HEK293 (cell line): ENCODE data around the gene SSC4D.

Source experiments
- CTCF ChIA-PET: fragments of 350-600 bp; formaldehyde crosslinking; extraction: SDS; loops from one replicate; lab custom pipeline; 2021; ENCODE audit warnings: antibody characterized with exemption; lab: Yijun Ruan, JAX
- POLR2A ChIA-PET: fragments of 300-600 bp; formaldehyde crosslinking; extraction: SDS; loops from one replicate; lab custom pipeline; 2020; ENCODE audit warnings: antibody characterized with exemption, inconsistent platforms; lab: Yijun Ruan, JAX
- H3K27ac ChIP-seq: fragments of 200-500 bp; sonication (Bioruptor generic); 2 replicates; pipeline ENCODE4 v1.5.1; 2014; ENCODE audit warnings: low read depth, low read length, control low read depth, inconsistent platforms; ENCODE audit errors: extremely low read depth
- H3K36me3 ChIP-seq, 2 experiments: fragments of 200-500 bp in 1 of 2; sonication (Bioruptor generic) in 1 of 2; 1 replicate in 1 of 2; 2 replicates in 1 of 2; pipeline ENCODE4 v1.5.1; 2014 to 2017; ENCODE audit warnings: inconsistent platforms in 2 of 2, low read length in 2 of 2; ENCODE audit not compliant: control insufficient read depth in 2 of 2, insufficient read depth in 1 of 2
- H3K4me1 ChIP-seq: fragments of 200-500 bp; sonication (Bioruptor generic); 2 replicates; pipeline ENCODE4 v1.5.1; 2014; ENCODE audit warnings: mild to moderate bottlenecking, low read length, inconsistent platforms; ENCODE audit not compliant: control insufficient read depth, insufficient read depth
- H3K4me3 ChIP-seq: 2 replicates; pipeline ENCODE4 v1.5.1; 2011; ENCODE audit warnings: low read depth, mild to moderate bottlenecking, control low read depth, low read length, moderate library complexity
- H3K9me3 ChIP-seq: fragments of 200-500 bp; sonication (Bioruptor generic); 2 replicates; pipeline ENCODE4 v1.5.1; 2014; ENCODE audit warnings: low read depth, low read length, inconsistent platforms; ENCODE audit not compliant: control insufficient read depth, insufficient read depth
- BCL11B ChIP-seq: fragments of 450-650 bp; formaldehyde crosslinking; IDR thresholded peaks from 2 replicates; pipeline ENCODE4 v1.5.1; 2016; ENCODE audit warnings: low read depth, missing biosample characterization, missing genetic modification characterization
- FEZF1 ChIP-seq: fragments of 450-650 bp; formaldehyde crosslinking; IDR thresholded peaks from 2 replicates; pipeline ENCODE4 v1.5.1; 2016; ENCODE audit warnings: missing biosample characterization, missing genetic modification characterization
- GLI4 ChIP-seq: fragments of 450-650 bp; formaldehyde crosslinking; IDR thresholded peaks from 2 replicates; pipeline ENCODE4 v1.5.1; 2016; ENCODE audit warnings: missing biosample characterization, missing genetic modification characterization
- HOXD13 ChIP-seq: sonication (generic); formaldehyde crosslinking; IDR thresholded peaks from 2 replicates; pipeline ENCODE4 v1.8.0; 2022; ENCODE audit warnings: missing genetic modification reagents, borderline replicate concordance
- MYNN ChIP-seq: fragments of 450-650 bp; formaldehyde crosslinking; IDR thresholded peaks from 2 replicates; pipeline ENCODE4 v1.5.1; 2016; ENCODE audit warnings: missing biosample characterization, missing genetic modification characterization, borderline replicate concordance
- ZBTB1 ChIP-seq: fragments of 450-650 bp; formaldehyde crosslinking; IDR thresholded peaks from 2 replicates; pipeline ENCODE4 v1.5.1; 2016; ENCODE audit warnings: missing biosample characterization, missing genetic modification characterization
- ZEB2 ChIP-seq: fragments of 450-650 bp; formaldehyde crosslinking; IDR thresholded peaks from 2 replicates; pipeline ENCODE4 v1.5.1; 2016; ENCODE audit warnings: missing biosample characterization, missing genetic modification characterization
- ZFHX2 ChIP-seq: fragments of 450-650 bp; formaldehyde crosslinking; conservative IDR thresholded peaks from 2 replicates; pipeline ENCODE4 v1.5.1; 2016; ENCODE audit warnings: missing biosample characterization, missing genetic modification characterization
- ZFP41 ChIP-seq: fragments of 450-650 bp; formaldehyde crosslinking; IDR thresholded peaks from 2 replicates; pipeline ENCODE4 v1.5.1; 2016; ENCODE audit warnings: missing biosample characterization, missing genetic modification characterization, borderline replicate concordance
- ZNF10 ChIP-seq: fragments of 450-650 bp; formaldehyde crosslinking; IDR thresholded peaks from 2 replicates; pipeline ENCODE4 v1.5.1; 2017; ENCODE audit warnings: missing biosample characterization, missing genetic modification characterization
- ZNF121 ChIP-seq: fragments of 450-650 bp; formaldehyde crosslinking; IDR thresholded peaks from 2 replicates; pipeline ENCODE4 v1.5.1; 2016; ENCODE audit warnings: missing biosample characterization, missing genetic modification characterization
- ZNF140 ChIP-seq: fragments of 450-650 bp; formaldehyde crosslinking; IDR thresholded peaks from 2 replicates; pipeline ENCODE4 v1.5.1; 2016; ENCODE audit warnings: missing biosample characterization, missing genetic modification characterization
- ZNF184 ChIP-seq: fragments of 450-650 bp; IDR thresholded peaks from 2 replicates; pipeline ENCODE4 v1.5.1; 2018; ENCODE audit warnings: missing biosample characterization, mild to moderate bottlenecking, missing genetic modification characterization
- ZNF214 ChIP-seq: fragments of 450-650 bp; formaldehyde crosslinking; IDR thresholded peaks from 2 replicates; pipeline ENCODE4 v1.5.1; 2017; ENCODE audit warnings: missing biosample characterization, mild to moderate bottlenecking, missing genetic modification characterization, borderline replicate concordance
- ZNF239 ChIP-seq: fragments of 450-650 bp; formaldehyde crosslinking; IDR thresholded peaks from 2 replicates; pipeline ENCODE4 v1.5.1; 2016; ENCODE audit warnings: missing biosample characterization, missing genetic modification characterization
- ZNF266 ChIP-seq: fragments of 450-650 bp; formaldehyde crosslinking; IDR thresholded peaks from 2 replicates; pipeline ENCODE4 v1.5.1; 2016; ENCODE audit warnings: missing biosample characterization, missing genetic modification characterization, low read depth
- ZNF335 ChIP-seq: fragments of 450-650 bp; formaldehyde crosslinking; conservative IDR thresholded peaks from 2 replicates; pipeline ENCODE4 v1.5.1; 2016; ENCODE audit warnings: missing biosample characterization, missing genetic modification characterization
- ZNF366 ChIP-seq: fragments of 450-650 bp; formaldehyde crosslinking; conservative IDR thresholded peaks from 2 replicates; pipeline ENCODE4 v1.5.1; 2016; ENCODE audit warnings: missing biosample characterization, missing genetic modification characterization
- ZNF416 ChIP-seq: fragments of 450-650 bp; formaldehyde crosslinking; IDR thresholded peaks from 2 replicates; pipeline ENCODE4 v1.5.1; 2016; ENCODE audit warnings: missing biosample characterization, missing genetic modification characterization
- ZNF433 ChIP-seq: fragments of 450-650 bp; formaldehyde crosslinking; IDR thresholded peaks from 2 replicates; pipeline ENCODE4 v1.5.1; 2016; ENCODE audit warnings: missing biosample characterization, missing genetic modification characterization, low read depth
- ZNF521 ChIP-seq: fragments of 450-650 bp; formaldehyde crosslinking; IDR thresholded peaks from 2 replicates; pipeline ENCODE4 v1.5.1; 2017; ENCODE audit warnings: missing biosample characterization, mild to moderate bottlenecking, missing genetic modification characterization
- ZNF555 ChIP-seq: fragments of 450-650 bp; formaldehyde crosslinking; conservative IDR thresholded peaks from 2 replicates; pipeline ENCODE4 v1.5.1; 2017; ENCODE audit warnings: missing biosample characterization, mild to moderate bottlenecking, missing genetic modification characterization, inconsistent platforms
- ZNF561 ChIP-seq: fragments of 450-650 bp; IDR thresholded peaks from 2 replicates; pipeline ENCODE4 v1.5.1; 2018; ENCODE audit warnings: missing biosample characterization, missing genetic modification characterization, borderline replicate concordance
- ZNF585B ChIP-seq: fragments of 450-650 bp; formaldehyde crosslinking; IDR thresholded peaks from 2 replicates; pipeline ENCODE4 v1.5.1; 2016; ENCODE audit warnings: missing biosample characterization, missing genetic modification characterization
- ZNF660 ChIP-seq: fragments of 450-650 bp; IDR thresholded peaks from 2 replicates; pipeline ENCODE4 v1.5.1; 2018; ENCODE audit warnings: missing biosample characterization, mild to moderate bottlenecking, missing genetic modification characterization
- ZNF664 ChIP-seq: fragments of 450-650 bp; formaldehyde crosslinking; IDR thresholded peaks from 2 replicates; pipeline ENCODE4 v1.5.1; 2016; ENCODE audit warnings: missing biosample characterization, missing genetic modification characterization
- ZNF785 ChIP-seq: fragments of 450-650 bp; formaldehyde crosslinking; IDR thresholded peaks from 2 replicates; pipeline ENCODE4 v1.5.1; 2016; ENCODE audit warnings: missing biosample characterization, missing genetic modification characterization
- ZNF791 ChIP-seq: fragments of 450-650 bp; formaldehyde crosslinking; IDR thresholded peaks from 2 replicates; pipeline ENCODE4 v1.5.1; 2016; ENCODE audit warnings: missing biosample characterization, missing genetic modification characterization
- ZSCAN16 ChIP-seq: fragments of 450-650 bp; formaldehyde crosslinking; IDR thresholded peaks from 2 replicates; pipeline ENCODE4 v1.5.1; 2016; ENCODE audit warnings: missing biosample characterization, missing genetic modification characterization
- TF ChIP-seq, protein P1 (sequence below): fragments of 450-650 bp; formaldehyde crosslinking; IDR thresholded peaks from 2 replicates; pipeline ENCODE4 v1.5.1; 2017; ENCODE audit warnings: missing biosample characterization, missing genetic modification characterization
- TF ChIP-seq, protein P2 (sequence below): fragments of 450-650 bp; formaldehyde crosslinking; IDR thresholded peaks from 2 replicates; pipeline ENCODE4 v1.5.1; 2016; ENCODE audit warnings: missing biosample characterization, missing genetic modification characterization
- TF ChIP-seq, protein P3 (sequence below): fragments of 450-650 bp; formaldehyde crosslinking; IDR thresholded peaks from 2 replicates; pipeline ENCODE4 v1.5.1; 2016; ENCODE audit warnings: missing biosample characterization, missing genetic modification characterization
- TF ChIP-seq, protein P4 (sequence below): fragments of 450-650 bp; IDR thresholded peaks from 2 replicates; pipeline ENCODE4 v1.5.1; 2018; ENCODE audit warnings: missing biosample characterization, mild to moderate bottlenecking, missing genetic modification characterization
- TF ChIP-seq, protein P5 (sequence below): fragments of 450-650 bp; IDR thresholded peaks from 2 replicates; pipeline ENCODE4 v1.5.1; 2018; ENCODE audit warnings: missing biosample characterization, missing genetic modification characterization

The SSC4D gene

DNA sequence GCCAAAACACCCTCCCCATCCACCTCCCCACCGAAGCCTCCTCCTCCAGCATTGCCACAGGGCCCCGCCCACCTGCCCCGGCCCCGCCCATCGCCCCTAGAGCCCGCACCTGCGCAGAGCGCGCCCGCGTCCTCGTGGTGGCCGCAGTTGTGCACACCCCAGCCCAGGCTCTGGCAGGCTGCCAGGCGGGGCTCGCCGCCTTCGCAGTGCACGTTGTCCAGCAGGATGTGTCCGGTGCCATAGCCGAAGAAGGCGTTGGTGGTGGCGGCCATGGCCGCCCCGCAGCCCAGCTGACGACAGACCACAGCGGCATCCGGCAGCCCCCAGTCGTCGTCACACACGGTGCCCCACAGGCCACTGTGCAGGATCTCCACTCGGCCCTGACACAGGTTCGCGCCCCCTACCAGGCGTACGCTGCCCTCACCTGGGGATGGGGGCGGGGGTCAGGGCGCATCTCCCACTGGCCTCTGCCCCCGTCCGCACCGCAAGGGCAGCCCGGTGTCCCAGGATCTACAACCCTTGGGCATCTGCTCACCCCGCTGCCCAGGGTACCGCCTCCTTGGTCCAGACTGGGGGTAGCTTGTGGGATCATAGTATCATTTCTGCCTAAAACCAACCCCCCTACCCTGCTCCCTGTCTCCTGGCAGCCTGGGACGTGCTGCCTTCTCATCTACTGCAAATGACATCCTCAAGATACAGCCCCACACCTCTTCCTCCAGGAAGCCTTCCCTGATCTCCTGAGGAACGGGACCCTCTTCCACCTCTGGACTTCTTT, 11.9 kb downstream of the SSC4D start:
- CTCF ChIA-PET, result no interaction called here
- H3K27ac ChIP-seq, result no peak overlapping the region; the same call in 1 of the 2 replicates
- TF ChIP-seq ZSCAN16 (no peak), ZNF121 (0 out of 2 replicates have a peak, but pooled peaks have one; percentile 14), FEZF1 (tag by site-specific recombination) (no peak), MYNN (tag by site-specific recombination) (no peak), ZNF214 (no peak), ZNF660 (tag by site-specific recombination) (no peak), ZFP41 (tag by site-specific recombination) (no peak), ZNF433 (tag by site-specific recombination) (no peak), ZNF184 (peak; percentile 44; the same call in 1 of the 2 replicates), GLI4 (tag by site-specific recombination) (no peak), ZNF140 (no peak), ZNF335 (tag by site-specific recombination) (peak; percentile 77), ZNF791 (tag by site-specific recombination) (no peak), ZBTB1 (tag by site-specific recombination) (no peak), ZEB2 (tag by site-specific recombination) (0 out of 2 replicates have a peak, but pooled peaks have one; percentile 24), ZNF239 (tag by site-specific recombination) (no peak), ZNF561 (peak; percentile 29; the same call in 1 of the 2 replicates), ZNF785 (no peak), BCL11B (tag by site-specific recombination) (no peak), ZNF585B (tag by site-specific recombination) (no peak), ZNF521 (tag by site-specific recombination) (no peak), ZNF664 (no peak), ZNF366 (tag by site-specific recombination) (no peak), ZNF266 (tag by site-specific recombination) (no peak), ZNF416 (tag by site-specific recombination) (no peak), ZFHX2 (peak; percentile 65), ZNF10 (no peak), ZNF555 (no peak), HOXD13 (no peak)
- TF ChIP-seq, protein P1, sequence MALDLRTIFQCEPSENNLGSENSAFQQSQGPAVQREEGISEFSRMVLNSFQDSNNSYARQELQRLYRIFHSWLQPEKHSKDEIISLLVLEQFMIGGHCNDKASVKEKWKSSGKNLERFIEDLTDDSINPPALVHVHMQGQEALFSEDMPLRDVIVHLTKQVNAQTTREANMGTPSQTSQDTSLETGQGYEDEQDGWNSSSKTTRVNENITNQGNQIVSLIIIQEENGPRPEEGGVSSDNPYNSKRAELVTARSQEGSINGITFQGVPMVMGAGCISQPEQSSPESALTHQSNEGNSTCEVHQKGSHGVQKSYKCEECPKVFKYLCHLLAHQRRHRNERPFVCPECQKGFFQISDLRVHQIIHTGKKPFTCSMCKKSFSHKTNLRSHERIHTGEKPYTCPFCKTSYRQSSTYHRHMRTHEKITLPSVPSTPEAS (tag by site-specific recombination), result no peak
- TF ChIP-seq, protein P2, sequence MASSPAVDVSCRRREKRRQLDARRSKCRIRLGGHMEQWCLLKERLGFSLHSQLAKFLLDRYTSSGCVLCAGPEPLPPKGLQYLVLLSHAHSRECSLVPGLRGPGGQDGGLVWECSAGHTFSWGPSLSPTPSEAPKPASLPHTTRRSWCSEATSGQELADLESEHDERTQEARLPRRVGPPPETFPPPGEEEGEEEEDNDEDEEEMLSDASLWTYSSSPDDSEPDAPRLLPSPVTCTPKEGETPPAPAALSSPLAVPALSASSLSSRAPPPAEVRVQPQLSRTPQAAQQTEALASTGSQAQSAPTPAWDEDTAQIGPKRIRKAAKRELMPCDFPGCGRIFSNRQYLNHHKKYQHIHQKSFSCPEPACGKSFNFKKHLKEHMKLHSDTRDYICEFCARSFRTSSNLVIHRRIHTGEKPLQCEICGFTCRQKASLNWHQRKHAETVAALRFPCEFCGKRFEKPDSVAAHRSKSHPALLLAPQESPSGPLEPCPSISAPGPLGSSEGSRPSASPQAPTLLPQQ (tag by site-specific recombination), result no peak
- TF ChIP-seq, protein P3, sequence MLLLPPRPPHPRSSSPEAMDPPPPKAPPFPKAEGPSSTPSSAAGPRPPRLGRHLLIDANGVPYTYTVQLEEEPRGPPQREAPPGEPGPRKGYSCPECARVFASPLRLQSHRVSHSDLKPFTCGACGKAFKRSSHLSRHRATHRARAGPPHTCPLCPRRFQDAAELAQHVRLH, result 0 out of 2 replicates have a peak, but pooled peaks have one; percentile 17
- TF ChIP-seq, protein P4, sequence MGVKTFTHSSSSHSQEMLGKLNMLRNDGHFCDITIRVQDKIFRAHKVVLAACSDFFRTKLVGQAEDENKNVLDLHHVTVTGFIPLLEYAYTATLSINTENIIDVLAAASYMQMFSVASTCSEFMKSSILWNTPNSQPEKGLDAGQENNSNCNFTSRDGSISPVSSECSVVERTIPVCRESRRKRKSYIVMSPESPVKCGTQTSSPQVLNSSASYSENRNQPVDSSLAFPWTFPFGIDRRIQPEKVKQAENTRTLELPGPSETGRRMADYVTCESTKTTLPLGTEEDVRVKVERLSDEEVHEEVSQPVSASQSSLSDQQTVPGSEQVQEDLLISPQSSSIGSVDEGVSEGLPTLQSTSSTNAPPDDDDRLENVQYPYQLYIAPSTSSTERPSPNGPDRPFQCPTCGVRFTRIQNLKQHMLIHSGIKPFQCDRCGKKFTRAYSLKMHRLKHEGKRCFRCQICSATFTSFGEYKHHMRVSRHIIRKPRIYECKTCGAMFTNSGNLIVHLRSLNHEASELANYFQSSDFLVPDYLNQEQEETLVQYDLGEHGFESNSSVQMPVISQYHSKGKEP (tag by site-specific recombination), result peak; percentile 27; the same call in 1 of the 2 replicates
- TF ChIP-seq, protein P5, sequence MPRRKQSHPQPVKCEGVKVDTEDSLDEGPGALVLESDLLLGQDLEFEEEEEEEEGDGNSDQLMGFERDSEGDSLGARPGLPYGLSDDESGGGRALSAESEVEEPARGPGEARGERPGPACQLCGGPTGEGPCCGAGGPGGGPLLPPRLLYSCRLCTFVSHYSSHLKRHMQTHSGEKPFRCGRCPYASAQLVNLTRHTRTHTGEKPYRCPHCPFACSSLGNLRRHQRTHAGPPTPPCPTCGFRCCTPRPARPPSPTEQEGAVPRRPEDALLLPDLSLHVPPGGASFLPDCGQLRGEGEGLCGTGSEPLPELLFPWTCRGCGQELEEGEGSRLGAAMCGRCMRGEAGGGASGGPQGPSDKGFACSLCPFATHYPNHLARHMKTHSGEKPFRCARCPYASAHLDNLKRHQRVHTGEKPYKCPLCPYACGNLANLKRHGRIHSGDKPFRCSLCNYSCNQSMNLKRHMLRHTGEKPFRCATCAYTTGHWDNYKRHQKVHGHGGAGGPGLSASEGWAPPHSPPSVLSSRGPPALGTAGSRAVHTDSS (tag by site-specific recombination), result no peak

More for the DNA sequence above, 11.9 kb downstream of the SSC4D start:
- H3K36me3 ChIP-seq, result no peaks in the 10 kb centered on the region
- POLR2A ChIA-PET, result interaction anchor here (0.6 kb wide), 2 partner anchors 137 to 1344 kb away, joined by 3 read pairs; no protein-coding TSS in a partner anchor
- peak overlapping the region; percentile 21 for H3K4me3 ChIP-seq
- no peaks in the 10 kb centered on the region for H3K9me3 ChIP-seq
- no peaks in the 10 kb centered on the region for H3K4me1 ChIP-seq
